B cell (primary cell): Measurements from ENCODE around the gene RBMS3. TPM values are rescaled to one million over a fixed set of nuclear protein-coding genes. Genes with fewer than 3 reads are reported as not detected.

ENCODE experiments used
- ATAC-seq: fragments of 200-7000 bp; cut with Tn5 transposase; one replicate; pipeline ENCODE4 v1.10.0; 2021; ENCODE audit warnings: low read depth, mild to moderate bottlenecking, moderate number of reproducible peaks, moderate library complexity
- CTCF ChIA-PET: fragments of 350-600 bp; sonication (Branson Sonifier 250); formaldehyde crosslinking; loops from one replicate; lab custom pipeline; 2021; ENCODE audit warnings: antibody characterized with exemption, inconsistent platforms; lab: Charles Lee
- POLR2A ChIA-PET: fragments of 350-600 bp; sonication (Branson Sonifier 250); formaldehyde crosslinking; loops from one replicate; lab custom pipeline; 2021; ENCODE audit warnings: antibody characterized with exemption; lab: Charles Lee
- DNase-seq: peaks from one replicate; pipeline ENCODE4 v3.0.0; 2013
- H2AFZ ChIP-seq: 2 replicates; pipeline ENCODE4 v1.6.1; 2012; ENCODE audit warnings: mild to moderate bottlenecking, low read depth, low read length; ENCODE audit not compliant: insufficient read depth, poor library complexity, severe bottlenecking
- H3K27ac ChIP-seq, 2 donors: 1 replicate in 1 of 2; 2 replicates in 1 of 2; pipeline ENCODE4 v1.5.1; 2012 to 2013; ENCODE audit warnings: low read length in 2 of 2, mild to moderate bottlenecking in 2 of 2, moderate library complexity in 1 of 2
- H3K27me3 ChIP-seq, 4 experiments: fragments of 200-600 bp in 1 of 4; sonication (generic) in 1 of 4; replicated peaks in 1 of 4; 1 replicate in 2 of 4; 2 replicates in 2 of 4; pipeline versions ENCODE4 v1.6.1 to v1.7.0; 2013 to 2016; ENCODE audit warnings: low read length in 3 of 4, mild to moderate bottlenecking in 2 of 4, mixed read lengths in 1 of 4, moderate library complexity in 1 of 4; ENCODE audit not compliant: insufficient read depth in 4 of 4, control insufficient read depth in 3 of 4; ENCODE audit errors: control extremely low read depth in 1 of 4
- H3K36me3 ChIP-seq, 2 experiments: replicated peaks in 1 of 2; 1 replicate in 1 of 2; 2 replicates in 1 of 2; pipeline versions ENCODE4 v1.6.1 to v1.7.1; 2013; ENCODE audit warnings: low read length in 1 of 2; ENCODE audit not compliant: insufficient read depth in 2 of 2, control insufficient read depth in 1 of 2; ENCODE audit errors: control extremely low read depth in 1 of 2, extremely low read depth in 1 of 2
- H3K4me1 ChIP-seq, 2 donors: fragments of 200-600 bp in 1 of 2; sonication (generic) in 1 of 2; 1 replicate in 1 of 2; 2 replicates in 1 of 2; pipeline versions ENCODE4 v1.5.1 to v1.6.1; 2013 to 2017; ENCODE audit warnings: low read length in 2 of 2; ENCODE audit not compliant: control insufficient read depth in 2 of 2, insufficient read depth in 2 of 2
- H3K4me2 ChIP-seq: replicated peaks from 2 replicates; pipeline ENCODE3; 2012; ENCODE audit warnings: mild to moderate bottlenecking, low read depth, low read length; ENCODE audit not compliant: poor library complexity, severe bottlenecking
- H3K4me3 ChIP-seq, 5 experiments: fragments of 200-600 bp in 1 of 5; sonication (generic) in 1 of 5; 1 replicate in 3 of 5; 2 replicates in 2 of 5; pipeline versions ENCODE4 v1.5.1 to v1.7.0; 2011 to 2016; ENCODE audit warnings: low read length in 4 of 5, mild to moderate bottlenecking in 4 of 5, low read depth in 2 of 5, control low read depth in 1 of 5, moderate library complexity in 1 of 5; ENCODE audit not compliant: insufficient read depth in 1 of 5; ENCODE audit errors: control extremely low read depth in 1 of 5, extremely low read depth in 1 of 5
- H3K79me2 ChIP-seq: fragments of 200-600 bp; sonication (generic); one replicate; pipeline ENCODE4 v1.6.0; 2016; ENCODE audit warnings: low read length; ENCODE audit not compliant: control insufficient read depth, insufficient read depth
- H3K9ac ChIP-seq: fragments of 200-600 bp; sonication (generic); 2 replicates; pipeline ENCODE4 v1.6.1; 2017; ENCODE audit warnings: mild to moderate bottlenecking, low read length, moderate library complexity
- H3K9me3 ChIP-seq, 3 donors: one replicate each; pipeline versions ENCODE4 v1.6.1 to v1.7.1; 2013; ENCODE audit warnings: low read length in 2 of 3; ENCODE audit not compliant: control insufficient read depth in 2 of 3, insufficient read depth in 1 of 3; ENCODE audit errors: control extremely low read depth in 1 of 3
- H4K20me1 ChIP-seq: 2 replicates; pipeline ENCODE4 v1.6.0; 2012; ENCODE audit warnings: mild to moderate bottlenecking, low read length; ENCODE audit not compliant: insufficient read depth, control insufficient read depth, poor library complexity, severe bottlenecking
- H3K27ac Mint-ChIP-seq: one replicate; pipeline ENCODE4 v1.8.0; 2021; ENCODE audit warnings: mixed read lengths
- H3K27me3 Mint-ChIP-seq: one replicate; pipeline ENCODE4 v1.8.0; 2021; ENCODE audit warnings: mixed read lengths
- H3K4me1 Mint-ChIP-seq: one replicate; pipeline ENCODE4 v1.8.0; 2021; ENCODE audit warnings: mixed read lengths
- H3K4me3 Mint-ChIP-seq: one replicate; pipeline ENCODE4 v1.8.0; 2021; ENCODE audit warnings: mixed read lengths
- H3K9me3 Mint-ChIP-seq: one replicate; pipeline ENCODE4 v1.8.0; 2022; ENCODE audit warnings: mixed read lengths; ENCODE audit not compliant: insufficient read depth
- CTCF ChIP-seq: fragments of 200-600 bp; IDR thresholded peaks from one replicate; pipeline ENCODE4 v1.8.0; 2022; ENCODE audit warnings: antibody characterized with exemption, mild to moderate bottlenecking
- EZH2 ChIP-seq: IDR thresholded peaks from 2 replicates; pipeline ENCODE4 v1.6.1; 2012; ENCODE audit warnings: borderline replicate concordance, low read depth, mild to moderate bottlenecking, moderate library complexity, low read length; ENCODE audit not compliant: insufficient read depth, poor library complexity, severe bottlenecking
- intact Hi-C: fragments of 100-400 bp; cut with micrococcal nuclease; formaldehyde crosslinking; loops from one replicate; pipeline ENCODE4 v1.10.0; 2022
- polyA plus RNA-seq: library from polyadenylated mRNA; depleted of rRNA; stranded (reverse); fragments of >200 nt; gene quantifications from 2 replicates; pipeline ENCODE4 v1.2.3, GENCODE V29; 2012
- total RNA-seq, 2 donors: library from RNA; stranded (reverse); fragments of 120-200 nt in 1 of 2; gene quantifications; 1 replicate in 1 of 2; 2 replicates in 1 of 2; pipeline versions ENCODE4 v1.2.3 to v1.2.4, GENCODE V29; 2013 to 2022

The RBMS3 gene
- total and polyA plus RNA-seq, 2 donors (not counting 1 experiment from before 2014, with no cell fraction given), result not detected

- ATAC-seq (no peak), DNase-seq (no peak)
- Histone ChIP-seq H2AFZ (no peak overlapping the region), H3K36me3 (no peaks in the 10 kb centered on the region), H3K27me3 (no peaks in the 10 kb centered on the region), H3K9ac (no peak overlapping the region), H3K27ac (no peak overlapping the region), H3K4me3 (no peak overlapping the region), H3K4me2 (no peak overlapping the region), H3K9me3 (peaks cover 0 to 2% (median 0%) of the 10 kb centered on the region in 3 donors), H3K79me2 (no peaks in the 10 kb centered on the region), H3K4me1 (no peaks in the 10 kb centered on the region), H4K20me1 (no peaks in the 10 kb centered on the region)
- ChIA-PET CTCF (no interaction called here), POLR2A (no interaction called here)
- Mint-ChIP-seq H3K27me3 (no peaks in the 10 kb centered on the region), H3K9me3 (no peaks in the 10 kb centered on the region), H3K4me1 (no peaks in the 10 kb centered on the region), H3K27ac (no peak overlapping the region), H3K4me3 (no peak overlapping the region)
- TF ChIP-seq CTCF, result no peak
- no peak for TF ChIP-seq EZH2
- intact Hi-C loops, result no loop called here
Measured at GRCh38 chr3:29826712-29827111, 545.8 kb downstream of the RBMS3 start.

- TF ChIP-seq CTCF (no peak), EZH2 (no peak)
- Histone ChIP-seq H3K79me2 (no peaks in the 10 kb centered on the region), H3K4me1 (no peaks in the 10 kb centered on the region), H3K27ac (no peak overlapping the region), H3K4me2 (no peak overlapping the region), H3K27me3 (no peaks in the 10 kb centered on the region), H2AFZ (no peak overlapping the region), H3K9ac (no peak overlapping the region), H3K36me3 (no peaks in the 10 kb centered on the region), H3K9me3 (no peaks in the 10 kb centered on the region), H4K20me1 (no peaks in the 10 kb centered on the region), H3K4me3 (no peak overlapping the region)
- ChIA-PET POLR2A (no interaction called here), CTCF (no interaction called here)
- no peaks in the 10 kb centered on the region for H3K27me3 Mint-ChIP-seq
- no peak for ATAC-seq
- no peaks in the 10 kb centered on the region for H3K9me3 Mint-ChIP-seq
- intact Hi-C loops, result no loop called here
- no peak overlapping the region for H3K4me3 Mint-ChIP-seq
- H3K27ac Mint-ChIP-seq, result no peak overlapping the region
- no peak for DNase-seq
- H3K4me1 Mint-ChIP-seq, result no peaks in the 10 kb centered on the region
Measured at GRCh38 chr3:29827756-29828155, 546.9 kb downstream of the RBMS3 start.
